Ectodermal cell (in vitro differentiated cells): ENCODE measurements around the gene RNF180.
"Not testable (repeated sequence)": the region's sequence is repeated elsewhere in the genome, so short reads cannot be mapped to it uniquely, and the experiment has no call there.

Source experiments
- H3K27ac ChIP-seq: 2 replicates; pipeline ENCODE4 v1.7.0; 2013; ENCODE audit warnings: mild to moderate bottlenecking, low read depth, low read length; ENCODE audit not compliant: insufficient read depth, poor library complexity, severe bottlenecking
- H3K27me3 ChIP-seq: 2 replicates; pipeline ENCODE4 v1.7.0; 2013; ENCODE audit warnings: mild to moderate bottlenecking, low read length; ENCODE audit not compliant: insufficient read depth, control insufficient read depth, poor library complexity, severe bottlenecking
- H3K36me3 ChIP-seq: one replicate; pipeline ENCODE4 v1.7.0; 2013; ENCODE audit warnings: low read length; ENCODE audit not compliant: control insufficient read depth, insufficient read depth
- H3K4me1 ChIP-seq: one replicate; pipeline ENCODE4 v1.7.0; 2013; ENCODE audit warnings: low read length; ENCODE audit not compliant: control insufficient read depth, insufficient read depth
- H3K4me3 ChIP-seq: 2 replicates; pipeline ENCODE4 v1.7.0; 2013; ENCODE audit warnings: low read depth, low read length, control low read depth; ENCODE audit not compliant: insufficient read depth
- H3K9me3 ChIP-seq: 2 replicates; pipeline ENCODE4 v1.7.0; 2013; ENCODE audit warnings: mild to moderate bottlenecking, low read length, moderate library complexity; ENCODE audit not compliant: control insufficient read depth
- WGBS, 2 experiments: methylation state at CpG; one replicate each; pipeline ENCODE4 v1.1.7; 2013; ENCODE audit warnings: missing lambda C conversion rate in 2 of 2; 5-methylcytosine and 5-hydroxymethylcytosine counted together

Gene RNF180

GRCh38 chr5:64206653-64207052, 41.0 kb downstream of the RNF180 start:
- WGBS, 2 experiments: 64 to 67% methylated on average over 2 of the region's 2 CpGs
- Histone ChIP-seq H3K9me3 (no peaks in the 10 kb centered on the region), H3K27me3 (no peaks in the 10 kb centered on the region), H3K36me3 (no peaks in the 10 kb centered on the region), H3K27ac (no peak overlapping the region), H3K4me3 (no peak overlapping the region), H3K4me1 (no peaks in the 10 kb centered on the region)

- Histone ChIP-seq H3K9me3 (no peaks in the 10 kb centered on the region), H3K27ac (no peak overlapping the region), H3K4me1 (no peaks in the 10 kb centered on the region), H3K27me3 (no peaks in the 10 kb centered on the region), H3K36me3 (no peaks in the 10 kb centered on the region), H3K4me3 (no peak overlapping the region)
- WGBS, 2 experiments: 100% methylated on average over 1 of the region's 1 CpG; no CpG with 5 or more reads in 1 of the 2 experiments
Measured at GRCh38 chr5:64207978-64208377, 42.3 kb downstream of the RNF180 start.

GRCh38 chr5:64209353-64209752, 43.7 kb downstream of the RNF180 start:
- Histone ChIP-seq H3K4me3 (no peak overlapping the region), H3K4me1 (no peaks in the 10 kb centered on the region), H3K27me3 (no peaks in the 10 kb centered on the region), H3K27ac (no peak overlapping the region), H3K9me3 (no peaks in the 10 kb centered on the region), H3K36me3 (no peaks in the 10 kb centered on the region)

DNA sequence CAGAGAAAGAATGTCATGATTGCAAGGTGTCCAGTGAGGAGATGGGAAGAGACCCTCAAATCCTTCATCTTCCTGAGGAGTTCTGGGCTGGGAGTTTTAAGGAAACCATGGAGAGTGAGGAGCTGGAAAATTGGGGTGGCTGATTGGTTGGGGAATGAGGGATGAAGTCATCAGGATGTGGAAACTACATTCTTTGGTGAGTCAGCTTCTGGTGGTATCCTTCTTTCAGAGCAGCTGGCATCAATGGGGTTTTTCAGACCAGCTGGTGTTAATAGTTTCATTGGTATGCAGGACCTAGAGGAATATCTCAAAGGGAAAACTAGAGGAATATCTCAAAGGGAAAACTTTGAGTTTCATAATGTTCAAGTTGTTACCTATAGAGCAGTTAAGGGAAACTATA, 45.2 kb downstream of the RNF180 start:
- no peak overlapping the region for H3K4me3 ChIP-seq
- no peaks in the 10 kb centered on the region for H3K4me1 ChIP-seq
- no peak overlapping the region for H3K27ac ChIP-seq
- no peaks in the 10 kb centered on the region for H3K9me3 ChIP-seq
- no peaks in the 10 kb centered on the region for H3K36me3 ChIP-seq
- no peaks in the 10 kb centered on the region for H3K27me3 ChIP-seq

GRCh38 chr5:64213011-64213410, 47.4 kb downstream of the RNF180 start:
- Histone ChIP-seq H3K36me3 (no peaks in the 10 kb centered on the region), H3K27me3 (no peaks in the 10 kb centered on the region), H3K27ac (no peak overlapping the region), H3K9me3 (no peaks in the 10 kb centered on the region), H3K4me3 (no peak overlapping the region), H3K4me1 (no peaks in the 10 kb centered on the region)
- WGBS, 2 experiments: 81 to 95% methylated on average over 2 of the region's 2 CpGs

- Histone ChIP-seq H3K9me3 (no peaks in the 10 kb centered on the region), H3K4me3 (no peak overlapping the region), H3K27me3 (no peaks in the 10 kb centered on the region), H3K36me3 (no peaks in the 10 kb centered on the region), H3K4me1 (no peaks in the 10 kb centered on the region), H3K27ac (no peak overlapping the region)
- 94 to 96% methylated on average over 5 of the region's 5 CpGs for WGBS, 2 experiments
Measured at GRCh38 chr5:64213531-64213930, 47.9 kb downstream of the RNF180 start.

GRCh38 chr5:64214132-64214531, 48.5 kb downstream of the RNF180 start:
- no peaks in the 10 kb centered on the region for H3K27me3 ChIP-seq
- H3K4me3 ChIP-seq: no peak overlapping the region
- 94 to 99% methylated on average over 1 to 3 of the region's 3 CpGs for WGBS, 2 experiments
- H3K9me3 ChIP-seq: no peaks in the 10 kb centered on the region
- no peaks in the 10 kb centered on the region for H3K4me1 ChIP-seq
- no peak overlapping the region for H3K27ac ChIP-seq
- H3K36me3 ChIP-seq: no peaks in the 10 kb centered on the region

DNA sequence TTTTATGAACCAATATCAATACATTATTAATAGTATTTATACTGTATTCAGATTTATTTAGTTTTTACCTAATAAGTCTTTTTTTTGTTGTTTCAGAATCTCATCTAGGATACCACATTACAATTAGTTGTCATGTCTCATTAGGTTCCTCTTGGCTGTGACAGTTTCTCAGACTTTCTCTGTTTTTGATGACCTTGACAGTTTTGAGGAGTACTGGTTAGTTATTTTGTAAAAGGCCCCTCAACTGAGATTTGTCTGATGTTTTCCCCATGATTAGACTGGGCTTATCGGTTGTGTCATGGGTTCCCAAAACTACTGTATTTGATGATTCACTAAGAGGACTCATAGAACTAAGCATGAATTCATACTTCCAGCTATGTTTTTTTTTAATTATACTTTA, 56.3 kb downstream of the RNF180 start:
- Histone ChIP-seq H3K27ac (no peak overlapping the region), H3K27me3 (no peaks in the 10 kb centered on the region), H3K4me1 (no peaks in the 10 kb centered on the region), H3K9me3 (no peaks in the 10 kb centered on the region), H3K36me3 (no peaks in the 10 kb centered on the region), H3K4me3 (no peak overlapping the region)
- WGBS, 2 experiments: 86 to 100% methylated on average over 1 of the region's 1 CpG

GRCh38 chr5:64225286-64225981, 59.8 kb downstream of the RNF180 start:
- not testable (repeated sequence) for H3K36me3 ChIP-seq, H3K4me3 ChIP-seq, H3K4me1 ChIP-seq

DNA sequence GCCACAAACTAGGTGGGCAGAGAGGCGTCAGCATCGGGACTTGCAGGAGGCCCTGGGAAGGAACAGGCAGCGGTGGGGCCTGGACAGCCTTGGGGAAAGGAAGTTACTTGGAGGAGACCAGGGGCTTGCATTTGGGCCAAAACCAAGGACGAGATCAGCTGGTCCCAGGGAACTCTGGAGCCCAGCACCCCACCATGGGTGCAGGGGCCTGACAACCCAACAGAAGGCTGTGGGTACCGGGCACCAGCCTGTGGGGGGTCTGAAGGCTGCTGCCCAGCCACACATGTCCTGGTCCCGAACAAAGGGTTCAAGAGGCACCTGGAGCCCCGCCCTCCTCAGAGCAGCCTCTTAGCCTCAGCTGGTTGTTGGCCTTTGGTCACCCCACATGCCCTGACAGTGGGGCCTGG, 61.5 kb downstream of the RNF180 start:
- WGBS, 2 experiments: 94 to 95% methylated on average over 7 of the region's 7 CpGs

More at GRCh38 chr5:64225286-64225981, 59.8 kb downstream of the RNF180 start:
- not testable (repeated sequence) for H3K9me3 ChIP-seq, H3K27ac ChIP-seq, H3K27me3 ChIP-seq
- WGBS, 2 experiments: 93 to 94% methylated on average over 50 of the region's 50 CpGs

More for the DNA sequence above, 61.5 kb downstream of the RNF180 start:
- not testable (repeated sequence) for H3K27me3 ChIP-seq, H3K36me3 ChIP-seq, H3K27ac ChIP-seq, H3K4me3 ChIP-seq, H3K4me1 ChIP-seq, H3K9me3 ChIP-seq
